Hepatocyte (in vitro differentiated cells): ENCODE results near the gene DNMT1.

Source experiments
- EZH2 ChIP-seq: fragments of 200-600 bp; sonication (generic); IDR thresholded peaks from 2 replicates; pipeline ENCODE4 v1.6.1; 2016; ENCODE audit warnings: antibody characterized with exemption, mild to moderate bottlenecking, borderline replicate concordance
- EZH2phosphoT487 ChIP-seq: fragments of 200-600 bp; sonication (generic); IDR thresholded peaks from one replicate; pipeline ENCODE4 v1.6.1; 2018; ENCODE audit warnings: antibody characterized with exemption, mild to moderate bottlenecking, low read depth, moderate library complexity; ENCODE audit not compliant: unreplicated experiment, severe bottlenecking
- TF ChIP-seq, protein P1 (sequence below): fragments of 200-600 bp; sonication (generic); IDR thresholded peaks from 2 replicates; pipeline ENCODE4 v1.5.1; 2016; ENCODE audit warnings: antibody characterized with exemption, mild to moderate bottlenecking; ENCODE audit not compliant: poor library complexity

GRCh38 chr19:10205636-10206035 lies 10.9 kb upstream of the DNMT1 start:
- TF ChIP-seq, protein P1, sequence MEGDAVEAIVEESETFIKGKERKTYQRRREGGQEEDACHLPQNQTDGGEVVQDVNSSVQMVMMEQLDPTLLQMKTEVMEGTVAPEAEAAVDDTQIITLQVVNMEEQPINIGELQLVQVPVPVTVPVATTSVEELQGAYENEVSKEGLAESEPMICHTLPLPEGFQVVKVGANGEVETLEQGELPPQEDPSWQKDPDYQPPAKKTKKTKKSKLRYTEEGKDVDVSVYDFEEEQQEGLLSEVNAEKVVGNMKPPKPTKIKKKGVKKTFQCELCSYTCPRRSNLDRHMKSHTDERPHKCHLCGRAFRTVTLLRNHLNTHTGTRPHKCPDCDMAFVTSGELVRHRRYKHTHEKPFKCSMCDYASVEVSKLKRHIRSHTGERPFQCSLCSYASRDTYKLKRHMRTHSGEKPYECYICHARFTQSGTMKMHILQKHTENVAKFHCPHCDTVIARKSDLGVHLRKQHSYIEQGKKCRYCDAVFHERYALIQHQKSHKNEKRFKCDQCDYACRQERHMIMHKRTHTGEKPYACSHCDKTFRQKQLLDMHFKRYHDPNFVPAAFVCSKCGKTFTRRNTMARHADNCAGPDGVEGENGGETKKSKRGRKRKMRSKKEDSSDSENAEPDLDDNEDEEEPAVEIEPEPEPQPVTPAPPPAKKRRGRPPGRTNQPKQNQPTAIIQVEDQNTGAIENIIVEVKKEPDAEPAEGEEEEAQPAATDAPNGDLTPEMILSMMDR, result no peak
- no peak for TF ChIP-seq EZH2
- TF ChIP-seq EZH2phosphoT487, result no peak
